ENCODE measurements around the gene SOBP.

SOBP gene

DNA sequence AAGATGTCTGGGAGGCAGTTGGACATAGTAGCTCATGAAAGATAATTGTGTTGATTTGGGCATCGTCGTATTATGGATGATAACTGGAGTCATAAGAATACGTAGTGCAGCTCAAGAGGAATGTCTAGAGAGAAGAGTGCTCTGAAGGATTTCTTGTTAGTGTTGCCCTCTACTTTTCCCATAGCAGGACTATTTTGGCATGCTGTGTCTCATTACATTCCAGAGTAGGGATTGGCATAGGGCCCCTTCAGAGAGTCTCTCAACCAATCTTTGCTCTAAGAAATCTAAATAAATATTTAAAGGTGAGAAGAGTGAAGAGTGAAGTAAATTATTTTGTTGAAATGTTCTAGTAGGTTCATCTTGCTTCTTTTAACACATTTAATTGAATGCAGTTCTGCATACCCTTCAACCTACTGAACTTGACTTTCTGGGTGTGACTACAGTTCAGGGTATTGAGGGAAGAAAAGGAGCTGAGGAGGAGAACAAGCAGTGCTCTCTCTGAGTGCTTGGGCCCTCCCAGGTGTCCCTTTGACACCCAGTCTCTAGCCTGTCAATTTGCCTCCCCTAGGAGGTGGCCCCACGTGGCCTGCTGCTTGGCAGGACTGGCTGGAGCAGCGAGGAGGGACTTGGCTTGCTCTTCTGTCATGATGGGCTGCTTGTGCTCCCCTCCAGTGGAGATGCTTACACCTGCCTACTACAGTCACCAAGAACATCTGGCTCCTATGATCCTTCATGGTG, 33.3 kb downstream of the SOBP start:
- DNase-seq (ENCODE audit: low read depth in 1 of 2, low spot score in 1 of 2), result no peak

DNA sequence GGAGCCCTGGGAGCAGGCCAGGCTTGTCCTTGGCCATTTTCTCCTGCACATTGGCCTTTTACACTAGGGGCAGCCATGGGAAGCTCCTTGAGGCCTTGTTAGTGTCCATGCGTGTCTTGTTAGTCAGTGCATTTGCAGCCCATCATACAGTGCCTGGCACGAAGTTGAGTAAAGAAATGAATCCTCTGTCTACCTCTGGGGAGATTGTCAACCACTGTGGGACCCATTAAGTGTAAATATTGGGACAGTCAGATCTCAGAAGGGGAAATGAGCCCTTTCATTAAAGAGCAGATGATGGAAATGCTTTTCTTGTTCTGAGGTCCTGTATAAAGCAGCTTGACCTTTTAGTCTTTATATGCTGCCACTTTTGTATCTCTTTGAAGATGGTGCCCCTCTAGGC, 33.9 kb downstream of the SOBP start:
- DNase-seq (ENCODE audit: low read depth in 1 of 2, low spot score in 1 of 2), result no peak

DNA sequence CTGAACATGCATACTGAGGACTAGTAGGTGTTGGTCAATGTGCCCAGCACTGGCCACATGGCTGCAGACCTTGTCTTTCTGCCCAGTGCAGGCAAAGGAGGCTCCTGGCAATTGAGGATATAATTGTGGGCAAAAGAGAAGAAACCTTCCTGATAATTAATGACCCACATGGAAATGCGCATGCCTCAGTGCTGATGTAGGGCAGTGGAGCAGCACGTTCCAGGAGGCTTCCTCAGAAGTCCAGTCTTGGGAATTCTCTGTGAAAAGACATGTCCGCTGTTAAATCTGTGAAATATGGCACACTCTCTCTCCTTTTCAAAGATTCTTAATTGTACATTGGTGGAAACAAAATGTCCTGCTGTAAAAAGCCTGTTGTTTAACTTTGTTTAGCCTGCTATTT, 34.7 kb downstream of the SOBP start:
- DNase-seq (ENCODE audit: low read depth in 1 of 2, low spot score in 1 of 2), result no peak

DNA sequence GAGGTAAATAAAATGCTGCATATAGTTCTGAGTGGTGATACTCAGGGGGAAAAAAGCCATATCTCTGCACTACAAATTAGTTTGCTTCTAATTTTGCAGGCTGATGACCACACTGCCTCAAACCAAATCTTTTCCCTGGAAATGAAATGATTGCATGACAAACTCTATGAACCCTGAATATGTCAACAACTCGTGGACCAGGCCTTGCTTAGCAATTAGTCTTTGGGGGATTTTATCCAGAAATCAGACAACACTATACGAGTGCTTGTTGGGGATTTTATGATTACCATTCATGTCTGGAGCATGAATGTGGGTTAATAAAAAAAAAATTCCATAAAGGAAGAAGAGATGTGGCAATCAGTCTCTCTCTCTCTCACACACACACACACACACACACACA, 42.0 kb downstream of the SOBP start:
- no peak for DNase-seq (ENCODE audit: low read depth in 1 of 2, low spot score in 1 of 2)

DNA sequence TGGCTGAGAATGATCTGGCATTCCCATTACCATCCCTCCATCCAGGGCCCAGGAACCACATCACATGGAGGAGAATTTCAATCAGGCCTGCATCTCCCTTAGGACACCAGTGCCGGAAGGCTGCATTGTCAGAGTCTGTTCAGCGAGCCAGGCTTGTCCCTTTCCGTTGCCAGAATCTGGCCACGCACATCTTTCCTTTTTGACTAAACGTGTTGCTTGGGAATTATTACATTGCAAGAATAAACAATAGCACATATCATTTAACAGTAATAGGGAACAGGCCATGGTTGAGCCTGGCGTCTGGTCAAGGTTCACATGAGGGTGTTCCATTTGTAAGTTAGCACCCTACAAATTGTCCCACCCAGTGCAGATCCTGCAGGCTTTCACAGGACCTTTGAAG, 42.8 kb downstream of the SOBP start:
- DNase-seq (ENCODE audit: low read depth in 1 of 2, low spot score in 1 of 2), result no peak

DNA sequence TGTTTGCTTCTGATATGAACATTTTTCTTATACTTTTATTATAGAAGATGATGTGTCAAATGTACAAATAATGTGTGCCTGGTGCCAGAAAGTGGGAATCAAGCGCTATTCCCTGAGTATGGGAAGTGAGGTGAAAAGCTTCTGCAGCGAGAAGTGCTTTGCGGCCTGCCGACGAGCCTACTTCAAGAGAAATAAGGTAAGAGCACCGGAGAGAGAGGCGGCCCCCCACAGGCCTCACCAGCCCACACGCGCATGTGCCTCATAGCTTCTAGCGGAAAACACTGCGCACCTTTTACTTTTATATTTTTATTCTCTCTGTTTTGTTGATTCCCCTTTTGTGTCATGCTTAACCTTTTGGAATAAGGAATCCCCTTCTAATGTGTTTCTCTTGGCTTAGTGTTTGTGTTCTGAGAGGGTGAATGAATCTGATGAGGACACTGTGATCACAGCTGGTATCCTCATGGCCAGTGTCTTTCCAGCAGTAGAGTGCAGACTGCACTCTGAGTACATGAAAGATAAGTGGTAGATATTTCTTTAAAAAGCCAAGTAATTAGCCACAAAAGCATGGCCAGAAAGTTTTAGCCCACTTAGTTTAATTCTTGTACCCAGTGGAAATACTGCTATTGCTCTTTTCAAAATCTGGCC, 43.6 kb downstream of the SOBP start:
- no peak for DNase-seq (ENCODE audit: low read depth in 1 of 2, low spot score in 1 of 2)

DNA sequence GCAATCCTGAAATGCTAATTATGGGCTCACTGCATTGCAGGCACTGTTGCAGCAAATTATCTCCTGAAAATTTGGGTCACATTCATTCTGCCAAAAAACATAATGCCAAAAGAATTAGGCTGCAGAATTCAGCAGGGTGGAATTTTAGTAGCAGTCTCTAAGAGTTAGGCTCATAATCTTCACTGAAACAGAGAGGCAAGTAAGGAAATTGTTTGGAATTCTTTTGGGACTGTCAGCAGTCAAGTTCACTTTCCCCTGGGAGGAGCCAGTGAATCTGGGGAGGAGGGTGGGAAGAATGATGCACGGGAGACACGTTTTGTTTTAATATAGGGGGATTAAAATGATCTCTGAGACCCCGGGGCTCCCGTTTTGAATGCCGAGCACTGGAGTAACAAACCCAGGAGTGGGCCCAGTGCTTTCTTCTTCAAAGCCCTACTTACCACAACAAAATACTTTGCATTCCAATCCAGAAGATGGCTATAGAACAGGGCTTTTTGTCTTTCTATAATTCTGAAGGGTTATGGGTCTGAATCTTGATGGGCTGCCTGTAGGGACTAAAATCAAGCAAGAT, 44.7 kb downstream of the SOBP start:
- DNase-seq (ENCODE audit: low read depth in 1 of 2, low spot score in 1 of 2), result no peak

- no peak for DNase-seq (ENCODE audit: low read depth in 1 of 2, low spot score in 1 of 2)
Observed at GRCh38 chr6:107535626-107536025, 45.7 kb downstream of the SOBP start.

DNA sequence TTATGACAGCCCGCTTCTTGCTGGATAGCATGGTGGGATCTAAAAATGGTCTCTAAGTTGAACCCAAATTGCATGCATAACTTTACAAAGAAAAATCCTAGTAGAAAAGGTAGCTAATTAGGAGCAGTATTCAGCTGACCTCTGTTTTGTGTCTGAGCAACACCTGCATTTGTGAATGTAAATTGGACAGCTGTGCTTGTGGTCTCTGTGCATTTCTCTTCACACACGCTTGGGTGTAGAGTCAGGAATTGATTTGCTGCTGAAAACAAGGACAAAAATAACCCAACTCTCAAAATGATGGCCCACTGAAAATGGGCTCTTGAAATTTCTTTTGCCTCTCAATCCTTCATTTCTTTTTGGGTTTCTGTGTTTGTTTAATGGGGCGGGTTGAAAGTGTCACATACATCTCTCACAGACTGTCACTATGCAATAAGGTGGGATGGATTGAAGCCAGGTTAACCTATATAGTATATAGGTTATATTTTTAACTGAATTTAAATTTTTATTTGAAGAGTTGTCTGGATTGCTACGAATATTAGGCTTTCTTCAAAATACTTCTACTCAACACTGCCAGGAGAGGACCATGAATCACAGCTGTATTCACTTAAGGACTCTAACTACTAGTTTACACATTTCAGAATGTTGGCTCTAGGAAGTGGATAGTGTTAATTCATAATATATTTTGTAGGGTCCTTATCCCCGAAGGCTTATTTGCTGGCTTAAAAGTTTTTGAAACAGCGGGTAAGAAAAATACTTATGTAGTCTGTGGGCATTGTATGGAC, 46.5 kb downstream of the SOBP start:
- DNase-seq (ENCODE audit: low read depth in 1 of 2, low spot score in 1 of 2), result no peak

DNA sequence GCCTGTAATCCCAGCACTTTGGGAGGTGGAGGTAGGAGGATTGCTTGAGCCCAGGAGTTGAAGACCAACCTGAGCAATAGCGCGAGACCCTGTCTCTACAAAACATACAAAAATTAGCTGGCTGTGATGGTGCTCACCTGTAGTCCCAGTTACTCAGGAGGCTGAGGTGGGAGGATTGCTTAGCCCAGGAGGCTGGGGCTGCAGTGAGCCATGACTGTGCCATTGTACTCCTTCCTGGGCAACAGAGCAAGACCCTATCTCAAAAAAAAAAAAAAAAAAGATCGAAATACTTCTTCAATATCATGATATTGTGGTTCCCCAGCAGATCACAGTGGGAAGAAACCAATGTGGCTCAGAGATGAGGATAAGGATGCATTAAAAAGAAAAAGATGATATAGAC, 47.6 kb downstream of the SOBP start:
- DNase-seq (ENCODE audit: low read depth in 1 of 2, low spot score in 1 of 2), result no peak

- no peak for DNase-seq (ENCODE audit: low read depth in 1 of 2, low spot score in 1 of 2)
Observed at GRCh38 chr6:107538856-107539387, 49.0 kb downstream of the SOBP start.

- DNase-seq (ENCODE audit: low read depth in 1 of 2, low spot score in 1 of 2), result no peak
Observed at GRCh38 chr6:107539409-107539808, 49.5 kb downstream of the SOBP start.

DNA sequence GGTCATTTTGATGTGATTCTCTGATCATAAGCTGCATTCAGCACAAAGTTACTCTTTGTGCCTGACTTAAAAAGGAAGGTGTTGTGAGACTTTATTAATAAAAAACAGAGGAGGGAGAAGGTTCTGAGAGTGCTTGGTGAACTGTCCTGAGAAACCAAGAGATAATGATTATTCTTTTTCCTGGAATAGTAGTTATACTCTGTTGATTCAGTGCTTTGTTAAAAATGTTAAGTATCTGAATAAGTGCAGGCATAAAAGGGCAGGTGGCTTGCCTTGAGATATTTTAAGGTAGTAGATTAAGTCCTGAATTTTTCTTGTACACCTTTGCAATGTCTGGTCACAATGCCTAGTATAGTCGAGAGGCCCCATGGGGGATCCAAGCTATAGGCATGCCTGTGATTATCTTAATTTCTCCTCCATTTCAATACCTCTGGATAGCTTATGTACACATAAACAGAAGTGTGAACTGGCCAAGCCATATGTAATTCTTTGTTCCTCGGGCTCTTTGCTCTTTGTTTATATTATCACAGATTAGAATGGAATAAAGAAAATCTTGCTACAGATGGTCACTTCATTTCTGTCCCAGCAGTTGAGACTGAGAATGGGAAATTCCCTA, 50.0 kb downstream of the SOBP start:
- no peak for DNase-seq (ENCODE audit: low read depth in 1 of 2, low spot score in 1 of 2)

- no peak for DNase-seq (ENCODE audit: low read depth in 1 of 2, low spot score in 1 of 2)
Observed at GRCh38 chr6:107540465-107540857, 50.5 kb downstream of the SOBP start.

GRCh38 chr6:107542192-107542668, 52.3 kb downstream of the SOBP start:
- no peak for DNase-seq (ENCODE audit: low read depth in 1 of 2, low spot score in 1 of 2)

DNA sequence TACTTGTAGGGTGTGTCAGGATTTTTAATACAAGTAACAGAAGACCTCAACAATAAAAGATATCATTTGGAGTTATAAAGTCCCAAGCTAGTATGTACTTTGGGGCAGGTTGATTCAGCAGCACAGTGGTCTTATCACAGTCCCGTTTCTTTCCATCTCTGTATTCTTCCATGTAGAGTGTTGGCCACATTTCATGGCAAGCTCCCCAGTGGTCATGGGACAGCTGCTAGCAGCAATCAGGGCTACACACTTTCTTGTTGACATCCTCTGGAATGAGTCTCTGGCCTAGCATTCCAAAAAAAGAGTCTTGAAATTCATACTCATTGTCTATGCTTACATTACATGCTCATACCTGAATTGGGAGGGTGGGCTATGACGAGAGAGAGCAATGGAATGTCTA, 53.2 kb downstream of the SOBP start:
- no peak for DNase-seq (ENCODE audit: low read depth in 1 of 2, low spot score in 1 of 2)

DNA sequence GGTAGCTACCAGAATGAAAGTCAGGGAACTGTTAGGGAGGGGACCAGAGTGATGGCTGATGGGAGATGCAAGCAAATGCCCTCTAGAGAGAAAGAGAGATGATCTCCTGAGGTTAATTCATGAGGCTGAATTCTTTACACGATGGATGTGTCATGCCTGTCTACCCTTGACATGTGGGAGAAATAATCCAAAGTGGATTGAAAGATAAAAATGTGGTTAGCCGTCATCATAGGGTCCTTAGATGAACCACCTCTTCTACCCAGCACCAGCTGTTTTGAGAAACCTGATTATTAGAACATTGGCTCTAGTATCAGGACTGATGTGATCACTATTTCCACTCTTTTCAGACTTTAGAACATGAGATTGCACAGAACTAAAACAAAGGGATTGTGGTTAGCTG, 53.6 kb downstream of the SOBP start:
- DNase-seq (ENCODE audit: low read depth in 1 of 2, low spot score in 1 of 2), result no peak

- DNase-seq (ENCODE audit: low read depth in 1 of 2, low spot score in 1 of 2), result no peak
Observed at GRCh38 chr6:107545763-107546162, 55.8 kb downstream of the SOBP start.

- no peak for DNase-seq (ENCODE audit: low read depth in 1 of 2, low spot score in 1 of 2)
Observed at GRCh38 chr6:107546691-107547450, 57.0 kb downstream of the SOBP start.

DNA sequence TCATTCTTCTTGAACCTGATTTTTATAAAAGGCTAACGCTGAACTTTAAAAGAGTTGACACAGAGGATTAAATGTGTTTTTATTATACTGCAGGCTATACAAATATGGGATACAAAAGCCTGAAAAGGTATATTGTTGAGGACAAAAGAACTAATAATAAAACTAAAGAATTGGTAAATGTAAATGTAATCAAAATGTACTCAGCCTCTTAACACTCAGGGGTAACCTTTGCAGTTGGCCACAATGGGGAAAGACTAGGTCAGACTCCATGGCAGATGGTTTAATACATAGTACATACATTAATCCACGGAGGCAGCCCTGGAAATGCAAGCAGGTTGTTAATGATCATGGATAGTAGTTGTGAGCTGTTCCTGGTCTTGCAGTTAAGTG, 57.5 kb downstream of the SOBP start:
- no peak for DNase-seq (ENCODE audit: low read depth in 1 of 2, low spot score in 1 of 2)
